Activated CD8-positive, alpha-beta T cell treated with anti-CD3 and anti-CD28 coated beads, Interleukin-2, amount 10 ng/mL, durations not matched to agents 7 days and 5 days (primary cell): ENCODE results near the gene MAOB. TPM values are rescaled to one million over a fixed set of nuclear protein-coding genes. Genes with fewer than 3 reads are reported as not detected.
"Not testable (repeated sequence)": the region's sequence is repeated elsewhere in the genome, so short reads cannot be mapped to it uniquely, and the experiment has no call there.

Experiments used
- ATAC-seq: fragments of 150-1000 bp; cut with Tn5 transposase; one replicate; pipeline ENCODE4 v1.10.0; 2021; ENCODE audit warnings: moderate library complexity
- CTCF ChIA-PET: fragments of 350-600 bp; sonication (Branson Sonifier 250); formaldehyde crosslinking; loops from one replicate; lab custom pipeline; 2021; ENCODE audit warnings: antibody characterized with exemption; lab: Charles Lee
- POLR2A ChIA-PET: fragments of 350-600 bp; sonication (Branson Sonifier 250); formaldehyde crosslinking; loops from one replicate; lab custom pipeline; 2021; ENCODE audit warnings: antibody characterized with exemption; lab: Charles Lee
- DNase-seq: peaks from one replicate; pipeline ENCODE4 v3.0.0-alpha.2; 2020
- H3K27ac Mint-ChIP-seq: one replicate; pipeline ENCODE4 v1.8.0; 2021; ENCODE audit warnings: mild to moderate bottlenecking, mixed read lengths
- H3K27me3 Mint-ChIP-seq: one replicate; pipeline ENCODE4 v1.8.0; 2021; ENCODE audit warnings: low read depth, mixed read lengths
- H3K36me3 Mint-ChIP-seq: one replicate; pipeline ENCODE4 v1.8.0; 2021; ENCODE audit warnings: low read depth, mixed read lengths
- H3K4me1 Mint-ChIP-seq: one replicate; pipeline ENCODE4 v1.8.0; 2021; ENCODE audit warnings: low read depth, mixed read lengths
- H3K4me3 Mint-ChIP-seq: one replicate; pipeline ENCODE4 v1.8.0; 2021; ENCODE audit warnings: mild to moderate bottlenecking, mixed read lengths
- H3K9me3 Mint-ChIP-seq: one replicate; pipeline ENCODE4 v1.8.0; 2022; ENCODE audit warnings: mixed read lengths; ENCODE audit not compliant: insufficient read depth
- total RNA-seq, 2 experiments: library from RNA; stranded (reverse); gene quantifications; one replicate each; pipeline ENCODE4 v1.2.3, GENCODE V29; 2021

The MAOB gene
- total RNA-seq, 2 experiments from 2014 or later: not detected

DNA sequence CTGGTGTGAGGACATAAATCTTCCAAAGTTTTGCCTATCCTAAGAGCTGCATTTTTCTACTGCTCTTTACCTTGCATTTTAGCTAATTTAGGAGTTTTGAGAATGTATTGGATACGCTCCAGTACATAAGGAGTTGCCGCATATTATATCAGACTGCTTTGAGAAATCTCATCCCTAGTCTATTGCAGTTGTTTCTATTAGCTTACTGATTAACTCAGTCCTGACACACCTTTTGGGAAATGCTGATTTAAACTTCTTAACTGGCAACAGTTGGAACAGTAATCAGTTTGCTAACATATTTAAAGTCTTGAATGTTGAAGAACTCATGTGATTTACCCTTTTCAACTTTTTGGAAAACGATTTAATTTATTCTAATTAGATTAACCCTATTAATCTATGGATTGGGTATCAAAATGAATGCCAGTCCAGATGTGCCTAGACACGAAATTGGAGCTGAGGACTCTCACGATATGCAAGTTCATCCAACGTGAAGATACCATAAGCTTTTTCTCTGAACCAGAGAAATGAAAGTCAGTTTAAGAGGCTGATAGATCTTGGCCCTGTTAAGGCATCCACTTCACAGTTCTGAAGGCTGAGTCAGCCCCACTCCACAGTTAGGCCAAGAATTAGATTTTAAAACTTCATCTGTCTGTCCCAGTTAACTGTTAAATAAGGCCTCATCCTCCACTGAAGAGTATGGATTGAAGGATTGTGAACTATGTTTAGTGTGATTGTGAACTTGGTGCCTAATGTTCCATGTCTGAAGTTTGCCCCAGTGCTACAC lies 136.1 kb downstream of the MAOB start:
- Mint-ChIP-seq H3K9me3 (no peaks in the 10 kb centered on the region), H3K27ac (no peak overlapping the region), H3K27me3 (no peaks in the 10 kb centered on the region), H3K36me3 (no peaks in the 10 kb centered on the region), H3K4me1 (peaks cover 8% of the 10 kb centered on the region), H3K4me3 (no peak overlapping the region)
- ChIA-PET POLR2A (no interaction called here), CTCF (no interaction called here)
- no peak for ATAC-seq
- DNase-seq: no peak

DNA sequence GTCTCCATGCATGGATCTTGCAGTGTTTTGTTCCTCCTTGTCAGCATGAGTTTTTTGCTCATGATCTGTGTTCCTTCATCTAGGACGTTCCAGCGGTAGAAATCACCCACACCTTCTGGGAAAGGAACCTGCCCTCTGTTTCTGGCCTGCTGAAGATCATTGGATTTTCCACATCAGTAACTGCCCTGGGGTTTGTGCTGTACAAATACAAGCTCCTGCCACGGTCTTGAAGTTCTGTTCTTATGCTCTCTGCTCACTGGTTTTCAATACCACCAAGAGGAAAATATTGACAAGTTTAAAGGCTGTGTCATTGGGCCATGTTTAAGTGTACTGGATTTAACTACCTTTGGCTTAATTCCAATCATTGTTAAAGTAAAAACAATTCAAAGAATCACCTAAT lies 138.0 kb downstream of the MAOB start:
- Mint-ChIP-seq H3K27me3 (no peaks in the 10 kb centered on the region), H3K36me3 (no peaks in the 10 kb centered on the region), H3K4me3 (no peak overlapping the region), H3K4me1 (no peaks in the 10 kb centered on the region), H3K27ac (no peak overlapping the region), H3K9me3 (no peaks in the 10 kb centered on the region)
- CTCF ChIA-PET: no interaction called here
- POLR2A ChIA-PET: no interaction called here
- DNase-seq (no peak), ATAC-seq (no peak)

DNA sequence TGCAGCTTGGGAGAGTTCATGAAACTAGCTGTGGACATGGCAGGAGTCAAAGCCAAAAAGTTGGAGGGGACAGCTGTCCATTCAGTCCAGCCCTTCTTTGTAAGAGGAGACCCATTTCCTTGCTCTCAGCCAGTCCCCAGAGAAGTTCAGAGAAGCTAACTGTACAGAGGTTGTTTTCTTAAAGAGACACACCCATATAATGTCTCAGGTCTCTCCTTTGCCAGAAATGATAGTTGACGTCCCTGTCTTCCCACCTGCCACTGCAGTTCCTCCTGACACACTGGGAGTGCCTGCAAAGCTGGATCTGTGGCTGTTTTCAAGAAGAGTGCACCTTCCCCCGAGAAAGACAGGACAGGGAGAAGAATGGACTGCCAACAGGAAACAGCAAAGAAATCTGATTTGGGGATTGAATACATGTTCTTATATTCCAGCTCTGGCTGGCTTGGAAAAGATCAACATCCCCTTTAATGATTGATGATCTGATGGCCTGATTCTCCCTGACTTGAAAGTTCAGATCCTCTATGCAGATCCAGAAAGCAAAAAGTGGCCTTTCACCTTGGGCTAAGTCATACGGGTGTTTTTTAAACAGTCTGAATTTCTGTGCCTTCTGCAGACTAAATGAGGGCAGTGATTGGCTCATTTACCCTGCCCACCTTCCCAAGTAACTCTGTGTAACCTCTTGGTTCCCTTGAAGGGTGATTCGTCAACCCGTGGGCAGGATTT lies 139.0 kb downstream of the MAOB start:
- H3K27me3 Mint-ChIP-seq: no peaks in the 10 kb centered on the region
- no peak overlapping the region for H3K27ac Mint-ChIP-seq
- CTCF ChIA-PET: interaction anchor here (0.7 kb wide), 1 partner anchor 394 kb away, joined by 3 read pairs; no protein-coding TSS in a partner anchor
- POLR2A ChIA-PET: no interaction called here
- ATAC-seq: no peak
- no peaks in the 10 kb centered on the region for H3K9me3 Mint-ChIP-seq
- no peak for DNase-seq
- H3K36me3 Mint-ChIP-seq: no peaks in the 10 kb centered on the region
- H3K4me3 Mint-ChIP-seq: no peak overlapping the region
- H3K4me1 Mint-ChIP-seq: no peaks in the 10 kb centered on the region

DNA sequence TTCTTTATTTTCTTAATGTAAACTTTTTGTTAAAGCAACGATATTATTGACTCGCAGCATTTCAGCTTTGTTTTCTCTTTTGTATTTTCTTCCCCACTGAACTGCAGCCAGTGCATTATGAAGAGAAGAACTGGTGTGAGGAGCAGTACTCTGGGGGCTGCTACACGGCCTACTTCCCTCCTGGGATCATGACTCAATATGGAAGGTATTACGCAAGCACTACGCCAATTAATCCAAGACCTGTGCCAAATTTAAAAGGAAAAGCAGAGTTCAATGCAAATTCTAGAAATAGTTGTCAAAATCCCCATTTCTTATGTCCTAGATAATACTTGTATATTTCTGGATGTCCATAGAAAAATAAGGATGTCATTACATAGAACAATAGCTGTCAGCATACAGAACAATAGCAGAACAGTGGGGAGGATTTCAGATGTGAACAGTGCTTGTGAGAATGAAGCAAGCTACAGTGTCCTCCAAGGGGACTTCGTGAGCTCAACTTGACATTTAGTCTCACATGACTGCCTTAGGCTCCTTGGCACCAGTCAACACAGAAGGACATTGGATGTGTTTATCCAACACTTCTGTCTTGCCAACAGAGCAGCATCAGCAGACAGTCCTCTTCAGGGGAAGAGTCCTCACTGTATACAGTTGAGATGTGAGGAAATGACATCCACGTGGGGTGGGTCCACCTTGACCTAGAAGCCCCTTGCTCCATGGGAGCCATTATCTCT lies 140.2 kb downstream of the MAOB start:
- H3K9me3 Mint-ChIP-seq: no peaks in the 10 kb centered on the region
- ATAC-seq (no peak), DNase-seq (no peak)
- POLR2A ChIA-PET: no interaction called here
- no peak overlapping the region for H3K27ac Mint-ChIP-seq
- H3K4me3 Mint-ChIP-seq: no peak overlapping the region
- no peaks in the 10 kb centered on the region for H3K36me3 Mint-ChIP-seq
- no peaks in the 10 kb centered on the region for H3K27me3 Mint-ChIP-seq
- CTCF ChIA-PET: no interaction called here
- H3K4me1 Mint-ChIP-seq: no peaks in the 10 kb centered on the region

DNA sequence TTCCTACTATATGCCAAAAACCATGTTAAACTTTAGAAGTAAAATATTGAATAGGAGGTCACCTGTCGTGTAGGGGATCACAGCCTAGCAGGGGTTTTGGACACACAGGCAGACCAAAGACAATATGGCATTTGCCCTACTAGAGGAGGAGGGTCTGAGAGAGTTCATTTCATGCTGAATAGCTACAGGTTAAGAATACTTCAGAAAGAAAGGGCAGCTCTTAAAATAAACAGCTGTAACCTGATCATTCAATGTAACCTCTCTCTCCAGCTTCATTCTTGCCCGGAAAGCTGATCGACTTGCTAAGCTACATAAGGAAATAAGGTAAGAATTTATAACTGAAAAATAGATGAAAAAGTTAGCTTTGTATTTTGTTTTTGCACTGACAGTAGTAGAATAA lies 146.3 kb downstream of the MAOB start:
- Mint-ChIP-seq H3K36me3 (no peaks in the 10 kb centered on the region), H3K4me3 (no peak overlapping the region), H3K27ac (no peak overlapping the region), H3K9me3 (no peaks in the 10 kb centered on the region), H3K4me1 (no peaks in the 10 kb centered on the region), H3K27me3 (no peaks in the 10 kb centered on the region)
- ChIA-PET POLR2A (no interaction called here), CTCF (interaction anchor here (1.5 kb wide), 1 partner anchor 15 kb away, joined by 5 read pairs; no protein-coding TSS in a partner anchor)
- ATAC-seq (no peak), DNase-seq (no peak)

DNA sequence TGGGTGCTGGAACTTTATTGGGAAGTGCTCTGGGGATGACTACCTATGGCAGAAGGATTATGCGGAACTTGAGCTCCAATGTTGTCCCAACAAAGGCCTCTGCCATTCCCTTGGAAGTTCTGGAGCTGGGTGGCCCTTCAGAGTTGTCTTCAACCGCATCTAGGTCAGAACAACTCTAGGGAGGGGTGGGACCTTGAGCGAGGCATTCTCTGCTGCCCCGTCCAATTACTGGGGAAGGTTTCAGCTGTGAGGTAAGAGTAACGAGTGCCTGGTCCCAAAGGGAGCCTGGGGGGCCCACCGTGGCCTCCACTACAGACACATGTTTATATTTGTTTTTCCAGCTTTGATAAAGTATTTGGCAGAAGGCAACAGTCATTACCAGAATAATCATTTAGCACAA lies 146.7 kb downstream of the MAOB start:
- Mint-ChIP-seq H3K27ac (no peak overlapping the region), H3K4me3 (no peak overlapping the region), H3K36me3 (no peaks in the 10 kb centered on the region), H3K4me1 (no peaks in the 10 kb centered on the region), H3K27me3 (no peaks in the 10 kb centered on the region), H3K9me3 (no peaks in the 10 kb centered on the region)
- no peak for ATAC-seq
- CTCF ChIA-PET: interaction anchor here (1.5 kb wide), 1 partner anchor 16 kb away, joined by 5 read pairs; no protein-coding TSS in a partner anchor
- POLR2A ChIA-PET: no interaction called here
- no peak for DNase-seq

DNA sequence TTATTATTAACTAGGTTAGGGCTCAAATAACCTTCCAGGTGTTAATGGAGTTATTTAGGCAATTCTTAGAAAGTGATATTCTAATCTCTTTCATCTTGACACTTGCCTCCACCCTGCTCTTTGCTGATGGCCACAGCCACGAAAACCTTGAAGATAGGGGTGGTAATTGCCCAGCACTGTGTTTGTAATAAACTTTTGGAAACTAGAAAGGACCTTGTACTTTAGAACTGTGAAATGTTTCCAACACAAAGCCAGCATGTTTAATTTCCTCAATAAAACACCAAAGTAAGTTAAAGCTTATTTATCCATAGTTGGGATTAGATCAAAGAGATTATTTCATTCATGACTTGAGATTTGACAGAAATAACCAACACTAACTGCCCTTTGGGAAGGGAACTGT lies 147.8 kb downstream of the MAOB start:
- H3K4me3 Mint-ChIP-seq: no peak overlapping the region
- no peaks in the 10 kb centered on the region for H3K36me3 Mint-ChIP-seq
- CTCF ChIA-PET: interaction anchor here (0.8 kb wide), 1 partner anchor 323 kb away, joined by 3 read pairs; no protein-coding TSS in a partner anchor
- POLR2A ChIA-PET: no interaction called here
- no peak overlapping the region for H3K27ac Mint-ChIP-seq
- DNase-seq (no peak), ATAC-seq (no peak)
- H3K9me3 Mint-ChIP-seq: no peaks in the 10 kb centered on the region
- no peaks in the 10 kb centered on the region for H3K27me3 Mint-ChIP-seq
- no peaks in the 10 kb centered on the region for H3K4me1 Mint-ChIP-seq

DNA sequence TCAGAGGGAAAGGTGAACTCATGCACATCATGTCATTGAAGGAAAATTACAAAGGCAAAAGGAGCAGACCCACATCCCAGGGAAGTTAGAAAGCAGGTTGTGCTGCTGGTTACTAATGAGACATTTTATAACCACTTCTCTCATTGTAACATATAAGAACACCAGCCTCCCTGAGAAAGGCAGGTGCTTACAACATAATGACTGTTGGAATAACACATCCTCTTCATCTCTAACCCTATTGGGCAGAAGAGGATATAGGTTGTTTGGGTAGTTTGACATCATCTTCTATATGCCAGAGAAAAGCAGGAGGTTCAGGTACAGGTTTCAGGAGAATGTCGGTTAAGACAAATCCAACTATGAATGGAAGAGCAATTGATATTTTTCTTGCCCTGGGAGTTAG lies 148.6 kb downstream of the MAOB start:
- H3K27me3 Mint-ChIP-seq: no peaks in the 10 kb centered on the region
- H3K36me3 Mint-ChIP-seq: no peaks in the 10 kb centered on the region
- ChIA-PET CTCF (interaction anchor here (0.8 kb wide), 1 partner anchor 323 kb away, joined by 3 read pairs; no protein-coding TSS in a partner anchor), POLR2A (no interaction called here)
- H3K9me3 Mint-ChIP-seq: no peaks in the 10 kb centered on the region
- no peak overlapping the region for H3K4me3 Mint-ChIP-seq
- no peaks in the 10 kb centered on the region for H3K4me1 Mint-ChIP-seq
- DNase-seq (no peak), ATAC-seq (no peak)
- no peak overlapping the region for H3K27ac Mint-ChIP-seq

DNA sequence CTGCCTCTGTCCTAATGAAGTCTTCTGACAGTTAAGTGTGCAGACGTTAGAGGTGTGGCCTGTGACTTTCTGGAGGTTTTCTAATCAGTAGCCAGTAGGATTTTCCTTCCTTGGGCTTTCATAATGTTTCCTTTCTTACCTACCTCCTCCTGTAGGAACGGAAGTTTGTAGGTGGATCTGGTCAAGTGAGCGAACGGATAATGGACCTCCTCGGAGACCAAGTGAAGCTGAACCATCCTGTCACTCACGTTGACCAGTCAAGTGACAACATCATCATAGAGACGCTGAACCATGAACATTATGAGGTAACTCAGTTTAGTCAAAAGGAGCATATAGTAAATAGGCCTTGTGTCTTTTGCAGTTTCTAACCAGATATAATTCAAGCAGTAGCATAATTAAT lies 151.2 kb downstream of the MAOB start:
- ChIA-PET POLR2A (no interaction called here), CTCF (no interaction called here)
- H3K27me3 Mint-ChIP-seq: no peaks in the 10 kb centered on the region
- no peaks in the 10 kb centered on the region for H3K36me3 Mint-ChIP-seq
- no peak overlapping the region for H3K27ac Mint-ChIP-seq
- no peak for ATAC-seq
- DNase-seq: no peak
- H3K4me3 Mint-ChIP-seq: no peak overlapping the region
- H3K4me1 Mint-ChIP-seq: peaks cover 4% of the 10 kb centered on the region
- no peaks in the 10 kb centered on the region for H3K9me3 Mint-ChIP-seq

DNA sequence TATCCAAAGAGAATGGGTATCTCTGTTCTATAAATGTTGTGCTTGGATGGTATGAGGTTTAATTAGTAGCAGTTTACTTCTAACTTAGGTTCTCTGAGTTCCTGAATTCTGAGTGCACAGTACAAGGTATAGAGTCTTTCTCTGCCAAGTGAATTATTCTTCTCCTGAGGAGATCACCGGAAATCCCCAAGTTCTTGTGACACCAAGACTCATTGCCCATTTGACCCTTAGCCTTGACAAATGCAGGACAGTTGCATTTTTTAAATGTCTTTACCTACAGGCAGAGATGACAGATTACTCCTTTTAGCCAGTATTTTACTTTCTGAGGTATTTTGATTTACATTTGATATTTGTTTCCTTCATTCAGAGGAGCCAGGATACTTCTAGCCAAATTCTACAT lies 153.3 kb downstream of the MAOB start:
- Mint-ChIP-seq H3K4me1 (peaks cover 4% of the 10 kb centered on the region), H3K27ac (no peak overlapping the region), H3K9me3 (no peaks in the 10 kb centered on the region), H3K27me3 (no peaks in the 10 kb centered on the region), H3K36me3 (no peaks in the 10 kb centered on the region), H3K4me3 (no peak overlapping the region)
- DNase-seq (no peak), ATAC-seq (no peak)
- ChIA-PET POLR2A (no interaction called here), CTCF (no interaction called here)

DNA sequence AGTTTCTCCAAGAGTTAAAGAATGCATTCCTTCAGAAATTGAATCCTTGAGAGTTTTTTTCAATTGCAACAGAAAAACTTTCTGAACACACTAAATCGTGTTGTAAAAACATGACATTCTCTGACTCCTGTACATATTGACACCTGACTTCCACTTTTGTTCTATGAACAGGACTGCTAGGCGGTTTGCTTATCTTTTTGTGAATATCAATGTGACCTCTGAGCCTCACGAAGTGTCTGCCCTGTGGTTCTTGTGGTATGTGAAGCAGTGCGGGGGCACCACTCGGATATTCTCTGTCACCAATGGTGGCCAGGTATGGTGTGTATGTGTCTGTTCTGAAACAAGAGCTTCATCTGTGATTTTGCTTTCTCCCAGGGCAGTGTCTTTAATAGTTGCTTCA lies 154.2 kb downstream of the MAOB start:
- Mint-ChIP-seq H3K4me1 (peaks cover 4% of the 10 kb centered on the region), H3K9me3 (no peaks in the 10 kb centered on the region), H3K4me3 (no peak overlapping the region), H3K27ac (no peak overlapping the region), H3K36me3 (no peaks in the 10 kb centered on the region), H3K27me3 (no peaks in the 10 kb centered on the region)
- ChIA-PET POLR2A (no interaction called here), CTCF (no interaction called here)
- ATAC-seq (no peak), DNase-seq (no peak)

DNA sequence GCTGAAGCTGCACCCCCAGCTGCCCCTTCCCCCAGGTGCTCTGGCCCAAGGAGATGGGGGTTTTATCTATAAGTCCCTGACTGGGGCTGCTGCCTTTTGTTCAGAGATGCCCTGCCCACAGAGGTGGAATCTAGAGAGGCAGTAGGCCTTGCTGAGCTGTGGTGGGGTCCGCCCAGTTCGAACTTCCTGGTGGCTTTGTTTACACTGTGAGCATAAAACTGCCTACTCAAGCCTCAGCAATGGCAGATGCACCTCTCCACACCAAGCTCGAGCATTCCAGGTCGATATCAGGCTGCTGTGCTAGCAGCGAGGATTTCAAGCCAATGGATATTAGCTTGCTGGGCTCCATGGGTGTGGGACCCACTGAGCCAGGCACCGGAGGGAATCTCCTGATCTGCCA lies 155.0 kb downstream of the MAOB start:
- DNase-seq, H3K27me3 Mint-ChIP-seq, H3K9me3 Mint-ChIP-seq, H3K36me3 Mint-ChIP-seq, H3K27ac Mint-ChIP-seq, H3K4me1 Mint-ChIP-seq, H3K4me3 Mint-ChIP-seq, ATAC-seq, CTCF ChIA-PET, POLR2A ChIA-PET: not testable (repeated sequence)
